B cell (primary cell): ENCODE results near the gene SEMA6A. TPM values are rescaled to one million over a fixed set of nuclear protein-coding genes. Genes with fewer than 3 reads are reported as not detected.

ENCODE experiments used
- ATAC-seq: fragments of 200-7000 bp; cut with Tn5 transposase; one replicate; pipeline ENCODE4 v1.10.0; 2021; ENCODE audit warnings: low read depth, mild to moderate bottlenecking, moderate number of reproducible peaks, moderate library complexity
- CTCF ChIA-PET: fragments of 350-600 bp; sonication (Branson Sonifier 250); formaldehyde crosslinking; loops from one replicate; lab custom pipeline; 2021; ENCODE audit warnings: antibody characterized with exemption, inconsistent platforms; lab: Charles Lee
- POLR2A ChIA-PET: fragments of 350-600 bp; sonication (Branson Sonifier 250); formaldehyde crosslinking; loops from one replicate; lab custom pipeline; 2021; ENCODE audit warnings: antibody characterized with exemption; lab: Charles Lee
- DNase-seq: peaks from one replicate; pipeline ENCODE4 v3.0.0; 2013
- H2AFZ ChIP-seq: 2 replicates; pipeline ENCODE4 v1.6.1; 2012; ENCODE audit warnings: mild to moderate bottlenecking, low read depth, low read length; ENCODE audit not compliant: insufficient read depth, poor library complexity, severe bottlenecking
- H3K27ac ChIP-seq, 2 donors: 1 replicate in 1 of 2; 2 replicates in 1 of 2; pipeline ENCODE4 v1.5.1; 2012 to 2013; ENCODE audit warnings: low read length in 2 of 2, mild to moderate bottlenecking in 2 of 2, moderate library complexity in 1 of 2
- H3K27me3 ChIP-seq, 4 experiments: fragments of 200-600 bp in 1 of 4; sonication (generic) in 1 of 4; replicated peaks in 1 of 4; 1 replicate in 2 of 4; 2 replicates in 2 of 4; pipeline versions ENCODE4 v1.6.1 to v1.7.0; 2013 to 2016; ENCODE audit warnings: low read length in 3 of 4, mild to moderate bottlenecking in 2 of 4, mixed read lengths in 1 of 4, moderate library complexity in 1 of 4; ENCODE audit not compliant: insufficient read depth in 4 of 4, control insufficient read depth in 3 of 4; ENCODE audit errors: control extremely low read depth in 1 of 4
- H3K36me3 ChIP-seq, 2 experiments: replicated peaks in 1 of 2; 1 replicate in 1 of 2; 2 replicates in 1 of 2; pipeline versions ENCODE4 v1.6.1 to v1.7.1; 2013; ENCODE audit warnings: low read length in 1 of 2; ENCODE audit not compliant: insufficient read depth in 2 of 2, control insufficient read depth in 1 of 2; ENCODE audit errors: control extremely low read depth in 1 of 2, extremely low read depth in 1 of 2
- H3K4me1 ChIP-seq, 2 donors: fragments of 200-600 bp in 1 of 2; sonication (generic) in 1 of 2; 1 replicate in 1 of 2; 2 replicates in 1 of 2; pipeline versions ENCODE4 v1.5.1 to v1.6.1; 2013 to 2017; ENCODE audit warnings: low read length in 2 of 2; ENCODE audit not compliant: control insufficient read depth in 2 of 2, insufficient read depth in 2 of 2
- H3K4me2 ChIP-seq: replicated peaks from 2 replicates; pipeline ENCODE3; 2012; ENCODE audit warnings: mild to moderate bottlenecking, low read depth, low read length; ENCODE audit not compliant: poor library complexity, severe bottlenecking
- H3K4me3 ChIP-seq, 5 experiments: fragments of 200-600 bp in 1 of 5; sonication (generic) in 1 of 5; 1 replicate in 3 of 5; 2 replicates in 2 of 5; pipeline versions ENCODE4 v1.5.1 to v1.7.0; 2011 to 2016; ENCODE audit warnings: low read length in 4 of 5, mild to moderate bottlenecking in 4 of 5, low read depth in 2 of 5, control low read depth in 1 of 5, moderate library complexity in 1 of 5; ENCODE audit not compliant: insufficient read depth in 1 of 5; ENCODE audit errors: control extremely low read depth in 1 of 5, extremely low read depth in 1 of 5
- H3K79me2 ChIP-seq: fragments of 200-600 bp; sonication (generic); one replicate; pipeline ENCODE4 v1.6.0; 2016; ENCODE audit warnings: low read length; ENCODE audit not compliant: control insufficient read depth, insufficient read depth
- H3K9ac ChIP-seq: fragments of 200-600 bp; sonication (generic); 2 replicates; pipeline ENCODE4 v1.6.1; 2017; ENCODE audit warnings: mild to moderate bottlenecking, low read length, moderate library complexity
- H3K9me3 ChIP-seq, 3 donors: one replicate each; pipeline versions ENCODE4 v1.6.1 to v1.7.1; 2013; ENCODE audit warnings: low read length in 2 of 3; ENCODE audit not compliant: control insufficient read depth in 2 of 3, insufficient read depth in 1 of 3; ENCODE audit errors: control extremely low read depth in 1 of 3
- H4K20me1 ChIP-seq: 2 replicates; pipeline ENCODE4 v1.6.0; 2012; ENCODE audit warnings: mild to moderate bottlenecking, low read length; ENCODE audit not compliant: insufficient read depth, control insufficient read depth, poor library complexity, severe bottlenecking
- H3K27ac Mint-ChIP-seq: one replicate; pipeline ENCODE4 v1.8.0; 2021; ENCODE audit warnings: mixed read lengths
- H3K27me3 Mint-ChIP-seq: one replicate; pipeline ENCODE4 v1.8.0; 2021; ENCODE audit warnings: mixed read lengths
- H3K4me1 Mint-ChIP-seq: one replicate; pipeline ENCODE4 v1.8.0; 2021; ENCODE audit warnings: mixed read lengths
- H3K4me3 Mint-ChIP-seq: one replicate; pipeline ENCODE4 v1.8.0; 2021; ENCODE audit warnings: mixed read lengths
- H3K9me3 Mint-ChIP-seq: one replicate; pipeline ENCODE4 v1.8.0; 2022; ENCODE audit warnings: mixed read lengths; ENCODE audit not compliant: insufficient read depth
- EZH2 ChIP-seq: IDR thresholded peaks from 2 replicates; pipeline ENCODE4 v1.6.1; 2012; ENCODE audit warnings: borderline replicate concordance, low read depth, mild to moderate bottlenecking, moderate library complexity, low read length; ENCODE audit not compliant: insufficient read depth, poor library complexity, severe bottlenecking
- WGBS: methylation state at CpG from one replicate; pipeline ENCODE4 v1.1.5; 2013; ENCODE audit warnings: missing lambda C conversion rate; ENCODE audit not compliant: insufficient coverage; 5-methylcytosine and 5-hydroxymethylcytosine counted together
- intact Hi-C: fragments of 100-400 bp; cut with micrococcal nuclease; formaldehyde crosslinking; loops from one replicate; pipeline ENCODE4 v1.10.0; 2022
- polyA plus RNA-seq: library from polyadenylated mRNA; depleted of rRNA; stranded (reverse); fragments of >200 nt; gene quantifications from 2 replicates; pipeline ENCODE4 v1.2.3, GENCODE V29; 2012
- total RNA-seq, 2 donors: library from RNA; stranded (reverse); fragments of 120-200 nt in 1 of 2; gene quantifications; 1 replicate in 1 of 2; 2 replicates in 1 of 2; pipeline versions ENCODE4 v1.2.3 to v1.2.4, GENCODE V29; 2013 to 2022
- TF ChIP-seq, protein P1 (sequence below): fragments of 200-600 bp; IDR thresholded peaks from one replicate; pipeline ENCODE4 v1.8.0; 2022; ENCODE audit warnings: antibody characterized with exemption, mild to moderate bottlenecking

Gene SEMA6A
- total and polyA plus RNA-seq, 2 donors (not counting 1 experiment from before 2014, with no cell fraction given): 0.44 TPM; not detected in 1

DNA sequence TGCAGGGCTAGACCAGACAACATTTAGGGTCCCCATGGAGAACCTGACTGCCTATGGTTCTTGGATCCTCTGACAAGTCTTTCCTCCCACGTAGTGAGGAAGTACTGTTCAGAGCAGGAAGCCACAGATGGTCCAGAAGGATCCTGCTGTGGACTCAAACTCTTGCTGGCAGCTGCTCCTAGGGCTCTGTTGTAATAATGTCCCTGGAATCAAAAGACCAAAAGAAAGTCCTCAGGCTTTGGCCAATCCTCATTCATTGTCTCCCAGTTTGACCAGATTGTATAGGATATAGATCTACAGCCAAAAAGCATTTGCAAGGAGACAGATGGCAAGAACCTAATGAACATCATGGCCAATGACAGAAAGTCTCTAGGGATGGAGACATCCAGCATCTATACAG lies 53.9 kb downstream of the SEMA6A start:
- Histone ChIP-seq H3K9ac (no peak overlapping the region), H3K36me3 (no peaks in the 10 kb centered on the region), H4K20me1 (no peaks in the 10 kb centered on the region), H2AFZ (no peak overlapping the region), H3K79me2 (no peaks in the 10 kb centered on the region), H3K9me3 (no peaks in the 10 kb centered on the region), H3K27me3 (no peaks in the 10 kb centered on the region), H3K4me2 (no peak overlapping the region), H3K27ac (no peak overlapping the region), H3K4me1 (no peaks in the 10 kb centered on the region), H3K4me3 (no peak overlapping the region)
- H3K4me3 Mint-ChIP-seq: no peak overlapping the region
- ChIA-PET POLR2A (no interaction called here), CTCF (no interaction called here)
- H3K9me3 Mint-ChIP-seq: no peaks in the 10 kb centered on the region
- WGBS: 46% methylated on average over 1 of the region's 1 CpG
- no peaks in the 10 kb centered on the region for H3K4me1 Mint-ChIP-seq
- no peak for ATAC-seq
- no peak overlapping the region for H3K27ac Mint-ChIP-seq
- TF ChIP-seq EZH2: no peak
- TF ChIP-seq, protein P1, sequence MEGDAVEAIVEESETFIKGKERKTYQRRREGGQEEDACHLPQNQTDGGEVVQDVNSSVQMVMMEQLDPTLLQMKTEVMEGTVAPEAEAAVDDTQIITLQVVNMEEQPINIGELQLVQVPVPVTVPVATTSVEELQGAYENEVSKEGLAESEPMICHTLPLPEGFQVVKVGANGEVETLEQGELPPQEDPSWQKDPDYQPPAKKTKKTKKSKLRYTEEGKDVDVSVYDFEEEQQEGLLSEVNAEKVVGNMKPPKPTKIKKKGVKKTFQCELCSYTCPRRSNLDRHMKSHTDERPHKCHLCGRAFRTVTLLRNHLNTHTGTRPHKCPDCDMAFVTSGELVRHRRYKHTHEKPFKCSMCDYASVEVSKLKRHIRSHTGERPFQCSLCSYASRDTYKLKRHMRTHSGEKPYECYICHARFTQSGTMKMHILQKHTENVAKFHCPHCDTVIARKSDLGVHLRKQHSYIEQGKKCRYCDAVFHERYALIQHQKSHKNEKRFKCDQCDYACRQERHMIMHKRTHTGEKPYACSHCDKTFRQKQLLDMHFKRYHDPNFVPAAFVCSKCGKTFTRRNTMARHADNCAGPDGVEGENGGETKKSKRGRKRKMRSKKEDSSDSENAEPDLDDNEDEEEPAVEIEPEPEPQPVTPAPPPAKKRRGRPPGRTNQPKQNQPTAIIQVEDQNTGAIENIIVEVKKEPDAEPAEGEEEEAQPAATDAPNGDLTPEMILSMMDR: no peak
- intact Hi-C loops: no loop called here
- no peak for DNase-seq
- H3K27me3 Mint-ChIP-seq: no peaks in the 10 kb centered on the region

DNA sequence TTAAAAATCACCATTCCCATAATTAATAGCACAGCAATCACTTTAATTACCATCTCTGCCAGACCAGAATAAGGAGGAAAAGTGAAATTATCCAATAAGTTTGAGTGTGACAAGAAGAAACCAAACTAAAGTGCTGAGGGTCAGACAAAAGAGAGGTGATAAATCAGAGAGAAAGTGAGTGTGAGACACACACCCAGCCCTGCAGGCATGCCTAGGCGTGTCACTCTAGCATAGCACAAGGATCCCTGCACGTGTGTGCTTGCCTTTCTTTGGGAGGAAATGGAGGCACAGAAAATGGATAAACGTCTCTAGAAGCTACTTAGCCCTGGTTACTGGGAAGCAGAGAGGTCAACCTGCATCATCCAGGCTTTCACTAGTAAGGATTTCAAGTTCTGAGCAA lies 56.2 kb downstream of the SEMA6A start:
- Histone ChIP-seq H3K36me3 (no peaks in the 10 kb centered on the region), H3K27me3 (no peaks in the 10 kb centered on the region), H3K79me2 (no peaks in the 10 kb centered on the region), H3K4me1 (no peaks in the 10 kb centered on the region), H3K4me3 (no peak overlapping the region), H3K4me2 (no peak overlapping the region), H3K9ac (no peak overlapping the region), H2AFZ (no peak overlapping the region), H3K27ac (no peak overlapping the region), H4K20me1 (no peaks in the 10 kb centered on the region), H3K9me3 (no peaks in the 10 kb centered on the region)
- TF ChIP-seq EZH2: no peak
- TF ChIP-seq, protein P1: no peak
- Mint-ChIP-seq H3K4me1 (no peaks in the 10 kb centered on the region), H3K9me3 (no peaks in the 10 kb centered on the region), H3K27ac (no peak overlapping the region), H3K27me3 (no peaks in the 10 kb centered on the region), H3K4me3 (no peak overlapping the region)
- WGBS: 94% methylated on average over 2 of the region's 3 CpGs
- intact Hi-C loops: no loop called here
- DNase-seq (no peak), ATAC-seq (no peak)
- ChIA-PET POLR2A (no interaction called here), CTCF (no interaction called here)
